HL-60 (cell line): Measurements from ENCODE around the gene PTPRM.

Experiments used
- DNase-seq, 2 experiments: peaks; one replicate each; pipeline ENCODE4 v3.0.0-alpha.2; 2010 to 2020; ENCODE audit warnings: low read depth in 1 of 2, low spot score in 1 of 2
- H3K27ac ChIP-seq: fragments of 250-450 bp; sonication (Bioruptor Pico); replicated peaks from 2 replicates; pipeline ENCODE4 v1.5.1; 2020; ENCODE audit warnings: mild to moderate bottlenecking, moderate library complexity
- H3K27me3 ChIP-seq: fragments of 250-450 bp; sonication (Bioruptor Pico); 2 replicates; pipeline ENCODE4 v1.5.1; 2021; ENCODE audit warnings: mild to moderate bottlenecking, moderate library complexity; ENCODE audit not compliant: insufficient read depth, poor library complexity, severe bottlenecking
- H3K4me3 ChIP-seq: replicated peaks from 2 replicates; pipeline ENCODE4 v1.5.1; 2011; ENCODE audit warnings: mild to moderate bottlenecking, control low read depth, low read length; ENCODE audit not compliant: insufficient read depth
- GABPA ChIP-seq: IDR thresholded peaks from 2 replicates; pipeline ENCODE4 v1.6.1; 2012; ENCODE audit warnings: low read depth
- POLR2AphosphoS5 ChIP-seq: IDR thresholded peaks from 2 replicates; pipeline ENCODE4 v1.6.1; 2012; ENCODE audit warnings: low read depth
- SPI1 ChIP-seq: IDR thresholded peaks from 2 replicates; pipeline ENCODE4 v1.6.1; 2012; ENCODE audit warnings: low read depth, mild to moderate bottlenecking, borderline replicate concordance
- TF ChIP-seq, protein P1 (sequence below): IDR thresholded peaks from 2 replicates; pipeline ENCODE4 v1.6.1; 2012; ENCODE audit warnings: low read depth; ENCODE audit not compliant: insufficient replicate concordance
- TF ChIP-seq, protein P2 (sequence below): IDR thresholded peaks from one replicate; pipeline ENCODE4 v1.5.1; 2011; ENCODE audit warnings: low read length, control low read depth, inconsistent platforms; ENCODE audit not compliant: insufficient read depth

Gene PTPRM

DNA sequence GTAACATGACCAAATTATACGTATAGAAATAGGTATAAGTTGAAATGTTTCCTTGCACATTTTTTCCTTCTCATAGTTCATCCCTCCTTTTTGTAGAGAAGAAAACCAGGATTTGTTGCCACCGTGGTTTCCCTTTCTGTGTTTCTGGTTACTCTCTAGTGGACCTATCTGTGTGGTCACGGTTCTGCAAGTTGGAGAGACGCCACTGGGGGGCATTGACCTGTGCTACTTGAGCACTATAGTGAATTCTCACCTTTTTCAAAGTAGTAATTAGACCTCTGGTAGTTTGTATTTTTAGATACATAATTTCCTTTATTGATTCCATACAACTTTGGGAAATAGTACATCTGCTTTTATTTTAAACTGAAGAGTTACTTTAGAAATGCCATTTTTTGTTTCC is 444.8 kb downstream of the PTPRM start:
- DNase-seq, result no peak
- TF ChIP-seq POLR2AphosphoS5 (no peak), SPI1 (no peak), GABPA (no peak)
- TF ChIP-seq, protein P1, sequence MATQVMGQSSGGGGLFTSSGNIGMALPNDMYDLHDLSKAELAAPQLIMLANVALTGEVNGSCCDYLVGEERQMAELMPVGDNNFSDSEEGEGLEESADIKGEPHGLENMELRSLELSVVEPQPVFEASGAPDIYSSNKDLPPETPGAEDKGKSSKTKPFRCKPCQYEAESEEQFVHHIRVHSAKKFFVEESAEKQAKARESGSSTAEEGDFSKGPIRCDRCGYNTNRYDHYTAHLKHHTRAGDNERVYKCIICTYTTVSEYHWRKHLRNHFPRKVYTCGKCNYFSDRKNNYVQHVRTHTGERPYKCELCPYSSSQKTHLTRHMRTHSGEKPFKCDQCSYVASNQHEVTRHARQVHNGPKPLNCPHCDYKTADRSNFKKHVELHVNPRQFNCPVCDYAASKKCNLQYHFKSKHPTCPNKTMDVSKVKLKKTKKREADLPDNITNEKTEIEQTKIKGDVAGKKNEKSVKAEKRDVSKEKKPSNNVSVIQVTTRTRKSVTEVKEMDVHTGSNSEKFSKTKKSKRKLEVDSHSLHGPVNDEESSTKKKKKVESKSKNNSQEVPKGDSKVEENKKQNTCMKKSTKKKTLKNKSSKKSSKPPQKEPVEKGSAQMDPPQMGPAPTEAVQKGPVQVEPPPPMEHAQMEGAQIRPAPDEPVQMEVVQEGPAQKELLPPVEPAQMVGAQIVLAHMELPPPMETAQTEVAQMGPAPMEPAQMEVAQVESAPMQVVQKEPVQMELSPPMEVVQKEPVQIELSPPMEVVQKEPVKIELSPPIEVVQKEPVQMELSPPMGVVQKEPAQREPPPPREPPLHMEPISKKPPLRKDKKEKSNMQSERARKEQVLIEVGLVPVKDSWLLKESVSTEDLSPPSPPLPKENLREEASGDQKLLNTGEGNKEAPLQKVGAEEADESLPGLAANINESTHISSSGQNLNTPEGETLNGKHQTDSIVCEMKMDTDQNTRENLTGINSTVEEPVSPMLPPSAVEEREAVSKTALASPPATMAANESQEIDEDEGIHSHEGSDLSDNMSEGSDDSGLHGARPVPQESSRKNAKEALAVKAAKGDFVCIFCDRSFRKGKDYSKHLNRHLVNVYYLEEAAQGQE, result no peak
- TF ChIP-seq, protein P2, sequence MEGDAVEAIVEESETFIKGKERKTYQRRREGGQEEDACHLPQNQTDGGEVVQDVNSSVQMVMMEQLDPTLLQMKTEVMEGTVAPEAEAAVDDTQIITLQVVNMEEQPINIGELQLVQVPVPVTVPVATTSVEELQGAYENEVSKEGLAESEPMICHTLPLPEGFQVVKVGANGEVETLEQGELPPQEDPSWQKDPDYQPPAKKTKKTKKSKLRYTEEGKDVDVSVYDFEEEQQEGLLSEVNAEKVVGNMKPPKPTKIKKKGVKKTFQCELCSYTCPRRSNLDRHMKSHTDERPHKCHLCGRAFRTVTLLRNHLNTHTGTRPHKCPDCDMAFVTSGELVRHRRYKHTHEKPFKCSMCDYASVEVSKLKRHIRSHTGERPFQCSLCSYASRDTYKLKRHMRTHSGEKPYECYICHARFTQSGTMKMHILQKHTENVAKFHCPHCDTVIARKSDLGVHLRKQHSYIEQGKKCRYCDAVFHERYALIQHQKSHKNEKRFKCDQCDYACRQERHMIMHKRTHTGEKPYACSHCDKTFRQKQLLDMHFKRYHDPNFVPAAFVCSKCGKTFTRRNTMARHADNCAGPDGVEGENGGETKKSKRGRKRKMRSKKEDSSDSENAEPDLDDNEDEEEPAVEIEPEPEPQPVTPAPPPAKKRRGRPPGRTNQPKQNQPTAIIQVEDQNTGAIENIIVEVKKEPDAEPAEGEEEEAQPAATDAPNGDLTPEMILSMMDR, result no peak
- H3K4me3 ChIP-seq, result no peak overlapping the region

DNA sequence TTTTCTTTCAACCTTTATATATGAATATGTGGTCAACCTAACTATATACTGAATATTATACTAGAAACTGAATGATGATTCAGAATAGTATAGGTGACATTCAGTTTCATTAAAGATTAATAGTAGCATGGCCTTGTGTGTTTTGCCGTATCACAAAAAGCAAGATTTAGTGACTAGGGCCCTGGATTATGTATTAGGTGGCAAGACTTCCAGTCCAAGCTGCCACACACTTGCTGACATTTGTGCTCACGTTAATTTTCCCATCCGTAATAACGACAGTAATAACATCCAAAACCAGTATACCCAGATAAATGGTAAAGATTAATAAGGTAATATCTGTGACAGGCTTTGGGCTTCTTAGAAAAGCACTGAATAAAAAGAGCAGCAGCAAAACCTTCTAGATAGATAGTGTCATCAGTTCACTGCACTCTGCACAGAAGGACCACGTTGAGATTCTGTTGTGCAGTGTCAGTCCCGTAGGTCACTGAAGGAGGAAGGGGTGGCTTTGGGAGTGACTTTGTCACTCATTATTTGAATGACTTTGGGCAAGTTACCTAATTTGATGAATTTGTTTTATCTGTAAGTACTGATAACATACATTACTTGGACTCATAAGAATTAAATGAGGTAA is 451.7 kb downstream of the PTPRM start:
- Histone ChIP-seq H3K4me3 (no peak overlapping the region), H3K27me3 (peaks cover 2% of the 10 kb centered on the region), H3K27ac (no peak overlapping the region)
- no peak for DNase-seq
- TF ChIP-seq, protein P1, result no peak
- TF ChIP-seq SPI1 (no peak), POLR2AphosphoS5 (no peak), GABPA (no peak)
- TF ChIP-seq, protein P2, result no peak

More for the DNA sequence above, 444.8 kb downstream of the PTPRM start:
- peaks cover 2% of the 10 kb centered on the region for H3K27me3 ChIP-seq
- H3K27ac ChIP-seq, result no peak overlapping the region

DNA sequence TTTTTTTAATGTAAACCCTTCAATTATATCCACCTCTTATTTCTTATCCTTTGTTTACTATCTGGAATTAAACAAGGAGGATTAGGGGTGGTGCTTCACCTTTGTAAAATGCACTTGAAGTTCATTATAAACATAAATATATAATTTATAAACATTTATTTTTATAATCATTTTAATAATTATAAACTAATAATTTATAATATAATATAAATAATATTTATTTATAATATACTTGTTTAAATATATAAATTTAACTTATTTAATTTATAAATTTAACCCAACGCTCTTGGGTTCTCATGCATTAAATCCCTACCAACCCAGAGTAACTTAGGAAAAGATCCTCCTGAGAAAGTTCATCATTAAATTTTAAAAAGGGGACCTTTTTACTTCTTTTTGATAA is 452.5 kb downstream of the PTPRM start:
- Histone ChIP-seq H3K4me3 (no peak overlapping the region), H3K27ac (no peak overlapping the region), H3K27me3 (peaks cover 2% of the 10 kb centered on the region)
- TF ChIP-seq, protein P2, result no peak
- TF ChIP-seq GABPA, result no peak
- no peak for TF ChIP-seq POLR2AphosphoS5
- TF ChIP-seq, protein P1, result no peak
- TF ChIP-seq SPI1, result no peak
- no peak for DNase-seq
